H1 (cell line): ENCODE data around the gene CLCA1. TPM values are rescaled to one million over a fixed set of nuclear protein-coding genes. Genes with fewer than 3 reads are reported as not detected.

Experiments
- PHF8 ChIP-seq: fragments of 200-600 bp; sonication (generic); conservative IDR thresholded peaks from 2 replicates; pipeline ENCODE4 v1.7.1; 2012; ENCODE audit warnings: low read depth, mild to moderate bottlenecking, inconsistent platforms, low read length, moderate library complexity
- polyA plus RNA-seq, 7 experiments: library from polyadenylated mRNA; depleted of rRNA in 3 of 7; stranded (reverse) in 5 of 7; unstranded in 2 of 7; fragments of >200 nt in 5 of 7; fragments of 200-250 nt in 2 of 7; gene quantifications; 1 replicate in 5 of 7; 2 replicates in 1 of 7; 4 replicates in 1 of 7; pipeline versions ENCODE4 v1.2.1 to v1.2.3, GENCODE V29; 2011 to 2013; ENCODE audit warnings: missing spikeins in 2 of 7, mixed read lengths in 2 of 7
- total RNA-seq: library from RNA; stranded (reverse); fragmentation: NEBNext Ultra II Directional; extraction: Animal tissue kit (Norgen Biotek cat#: 25700); gene quantifications from 2 replicates; pipeline ENCODE4 v1.2.1, GENCODE V29; 2021

The CLCA1 gene
- total and polyA plus RNA-seq, 2 of the 8 experiments (the other 6 are each of a cell fraction or from before 2014, with no cell fraction given): not detected

DNA sequence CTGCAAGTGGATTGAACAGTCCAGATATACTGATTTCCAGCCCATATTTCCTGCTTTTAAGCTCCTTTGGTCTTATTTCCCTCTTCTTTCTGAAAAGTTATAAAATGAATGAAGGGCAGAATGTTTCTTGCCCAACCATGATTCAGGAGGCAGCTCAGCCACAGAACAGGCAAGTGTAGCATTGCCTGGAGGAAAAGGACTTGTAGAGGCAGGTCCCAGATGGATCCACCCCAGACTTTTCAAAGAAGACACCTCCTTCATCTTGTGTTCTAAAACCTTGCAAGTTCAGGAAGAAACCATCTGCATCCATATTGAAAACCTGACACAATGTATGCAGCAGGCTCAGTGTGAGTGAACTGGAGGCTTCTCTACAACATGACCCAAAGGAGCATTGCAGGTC is 44.9 kb upstream of the CLCA1 start, which contains the start of gene CLCA2 (continued):
- TF ChIP-seq PHF8: no peak
